Activated CD4-positive, CD25-positive, alpha-beta regulatory T cell treated with anti-CD3 and anti-CD28 coated beads, Interleukin-2, amount 50 U/mL, for 24 hours (primary cell): ENCODE data around the gene KRTAP12-1.
"Not testable (repeated sequence)": the region's sequence is repeated elsewhere in the genome, so short reads cannot be mapped to it uniquely, and the experiment has no call there.

Experiments
- ATAC-seq, 2 donors: fragments of 150-1000 bp; cut with Tn5 transposase; one replicate each; pipeline ENCODE4 v1.10.0; 2021; ENCODE audit warnings: mild to moderate bottlenecking in 1 of 2, moderate library complexity in 1 of 2

Gene KRTAP12-1

GRCh38 chr21:44643741-44644310 is 38.1 kb downstream of the KRTAP12-1 start:
- no peak for ATAC-seq

DNA sequence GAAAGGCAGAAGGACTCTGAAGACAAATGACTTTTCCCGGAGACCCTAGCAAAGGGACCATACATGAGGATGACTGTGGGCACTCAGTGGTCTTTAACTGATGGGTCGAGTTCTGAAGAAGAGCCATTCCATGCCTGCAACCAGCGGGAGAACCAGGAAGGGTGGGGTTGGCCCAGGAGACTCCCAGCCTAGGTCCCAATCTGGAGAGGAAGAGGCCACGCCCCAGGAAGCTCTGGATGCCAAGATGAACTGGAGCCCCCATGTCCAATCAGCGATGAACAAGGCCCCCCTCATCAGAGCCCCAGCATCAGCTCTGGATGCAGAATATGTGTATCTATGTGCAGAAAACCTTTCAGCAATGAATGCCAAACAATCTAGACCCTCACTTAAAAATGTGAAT is 41.2 kb downstream of the KRTAP12-1 start:
- ATAC-seq: no peak

DNA sequence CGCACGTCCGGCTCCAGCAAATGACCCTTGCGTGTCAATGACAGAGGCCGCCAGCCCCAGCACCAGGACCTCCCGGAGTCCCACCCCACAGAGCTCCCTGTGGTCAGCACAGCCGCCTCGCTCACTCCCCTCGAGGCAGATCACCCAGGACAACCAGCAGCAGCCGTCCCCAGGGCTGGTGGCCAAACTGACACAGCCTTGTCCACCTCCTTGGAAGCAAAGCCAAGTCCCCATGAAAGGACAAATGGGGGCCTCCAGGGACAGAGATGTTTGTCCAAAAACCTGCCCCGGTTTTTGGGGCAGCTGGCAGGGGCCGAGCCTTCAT is 42.7 kb downstream of the KRTAP12-1 start:
- no peak for ATAC-seq

GRCh38 chr21:44638506-44639330 is 43.2 kb downstream of the KRTAP12-1 start:
- not testable (repeated sequence) for ATAC-seq

DNA sequence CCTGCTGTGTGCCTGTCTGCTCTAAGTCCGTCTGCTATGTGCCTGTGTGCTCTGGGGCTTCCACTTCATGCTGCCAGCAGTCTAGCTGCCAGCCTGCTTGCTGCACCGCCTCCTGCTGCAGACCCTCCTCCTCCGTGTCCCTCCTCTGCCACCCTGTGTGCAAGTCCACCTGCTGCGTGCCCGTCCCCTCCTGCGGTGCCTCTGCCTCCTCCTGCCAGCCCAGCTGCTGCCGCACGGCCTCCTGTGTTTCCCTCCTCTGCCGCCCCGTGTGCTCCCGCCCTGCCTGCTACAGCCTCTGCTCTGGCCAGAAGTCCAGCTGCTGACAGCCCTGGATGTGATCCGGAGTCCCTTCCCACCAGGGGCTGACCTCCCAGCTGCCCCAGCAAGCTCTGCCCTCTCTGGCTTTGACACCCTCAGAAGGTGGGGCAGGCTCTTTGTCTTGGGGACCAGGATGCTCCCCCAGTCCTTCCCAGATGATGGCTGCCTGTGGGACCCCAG is 44.1 kb downstream of the KRTAP12-1 start:
- ATAC-seq: not testable (repeated sequence)

DNA sequence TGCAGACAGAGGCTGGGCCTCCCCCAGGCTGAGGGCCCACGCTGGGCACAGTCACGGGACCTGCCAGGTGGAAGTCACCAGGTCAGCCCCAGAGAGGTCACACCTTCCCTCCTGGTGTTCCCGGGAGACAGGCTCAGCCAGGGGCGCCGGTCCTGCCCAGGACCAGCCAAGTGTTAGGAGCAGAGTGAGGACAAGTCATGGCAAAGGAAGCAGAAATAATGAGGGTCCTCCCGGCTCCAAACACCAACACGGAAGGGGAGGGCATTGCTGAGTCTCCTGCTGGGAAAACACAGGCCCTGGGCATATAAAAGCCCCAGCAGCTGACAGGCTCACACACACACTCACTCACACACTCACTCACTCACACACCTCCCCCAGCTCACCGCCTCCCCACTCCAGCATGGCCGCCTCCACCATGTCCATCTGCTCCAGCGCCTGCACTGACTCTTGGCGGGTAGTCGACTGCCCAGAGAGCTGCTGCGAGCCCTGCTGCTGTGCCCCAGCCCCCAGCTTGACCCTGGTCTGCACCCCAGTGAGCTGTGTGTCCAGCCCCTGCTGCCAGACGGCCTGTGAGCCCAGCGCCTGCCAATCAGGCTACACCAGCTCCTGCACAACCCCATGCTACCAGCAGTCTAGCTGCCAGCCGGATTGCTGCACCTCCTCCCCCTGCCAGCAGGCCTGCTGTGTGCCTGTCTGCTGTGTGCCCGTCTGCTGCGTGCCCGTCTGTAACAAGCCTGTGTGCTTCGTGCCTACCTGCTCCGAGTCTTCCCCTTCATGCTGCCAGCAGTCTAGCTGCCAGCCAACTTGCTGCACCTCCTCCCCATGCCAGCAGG is 44.7 kb downstream of the KRTAP12-1 start, which contains the start of gene KRTAP10-10:
Gene KRTAP10-10 (plus strand): TSS at position 339 of the 833 bp plus-strand sequence. CDS start 62 bp downstream, at position 401.
- no peak for ATAC-seq

DNA sequence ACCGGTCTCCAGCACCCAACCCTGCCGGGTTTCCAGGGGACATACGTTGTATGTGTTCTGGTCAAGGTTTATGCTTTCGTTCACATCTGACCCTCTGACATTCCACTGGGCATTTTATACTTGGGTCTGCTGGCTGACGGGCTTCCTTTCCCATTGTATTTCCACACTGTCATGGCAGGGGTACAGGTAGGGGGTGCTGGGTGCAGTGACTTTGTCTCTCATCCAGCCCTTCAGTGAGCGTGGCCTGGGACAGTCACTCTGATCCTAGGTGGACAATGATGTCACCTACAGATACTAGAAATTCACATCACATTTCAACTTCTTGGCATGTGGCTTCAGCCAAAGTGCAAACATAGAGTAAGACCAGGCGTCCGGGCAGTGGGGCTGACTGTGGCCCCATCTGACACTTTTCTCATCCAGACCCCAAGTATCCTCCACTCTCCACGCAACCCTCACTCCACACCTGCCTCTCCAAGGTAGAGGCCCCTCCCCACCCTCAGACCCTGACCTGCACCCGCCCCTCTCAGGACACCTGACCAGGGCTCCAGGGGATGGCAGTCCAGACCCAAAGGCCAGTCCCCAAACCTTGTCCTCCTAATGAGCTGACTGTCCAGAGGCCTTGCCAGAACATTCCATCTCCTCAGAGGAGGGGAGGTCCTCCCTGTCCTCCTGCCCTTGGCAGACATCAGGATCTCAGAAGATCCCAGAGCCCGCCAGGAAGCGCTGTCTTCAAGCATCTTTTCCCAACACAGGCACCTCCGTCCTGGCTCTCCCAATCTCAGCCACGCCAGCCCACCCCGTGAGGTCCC is 45.5 kb downstream of the KRTAP12-1 start:
- no peak for ATAC-seq

GRCh38 chr21:44632067-44632466 is 49.9 kb downstream of the KRTAP12-1 start:
- no peak for ATAC-seq
